ENCODE results near the gene FRMD4A.

- TF ChIP-seq POLR2A (IDR thresholded peaks at IDR 0.05; ENCODE audit: low read depth, low read length), result no peak
- TF ChIP-seq TAF1 (IDR thresholded peaks at IDR 0.05; ENCODE audit: low read depth, low read length), result no peak
- no peak for TF ChIP-seq POLR2AphosphoS5 (IDR thresholded peaks at IDR 0.05; ENCODE audit: low read depth, low read length)
- no peak for TF ChIP-seq POU2F2 (IDR thresholded peaks at IDR 0.05; ENCODE audit: low read depth, low read length)
- no peak for TF ChIP-seq SPI1 (IDR thresholded peaks at IDR 0.05; ENCODE audit: low read depth, low read length)
- TF ChIP-seq PAX5 (IDR thresholded peaks at IDR 0.05; ENCODE audit: insufficient read depth, low read length, severe bottlenecking), result no peak
Observed at GRCh38 chr10:14022954-14023672, 307.6 kb downstream of the FRMD4A start.
